Amygdala (tissue), 56 donors: Measurements from ENCODE around the gene MICAL2.

Experiments
- DNase-seq, 56 donors: peaks; one replicate each; lab custom pipeline; 2025; lab: John Stamatoyannopoulos, UW

MICAL2 gene

GRCh38 chr11:12276831-12277475, 166.6 kb downstream of the MICAL2 start:
- DNase-seq, result no peak

- no peak for DNase-seq
These were observed 168.6 kb downstream of the MICAL2 start for GRCh38 chr11:12278766-12279671.

GRCh38 chr11:12279672-12280108, 169.3 kb downstream of the MICAL2 start:
- DNase-seq, result no peak

GRCh38 chr11:12280199-12280837, 169.9 kb downstream of the MICAL2 start:
- DNase-seq, result no peak

- no peak for DNase-seq
These were observed 170.6 kb downstream of the MICAL2 start for GRCh38 chr11:12280838-12281565.

GRCh38 chr11:12281571-12282478, 171.4 kb downstream of the MICAL2 start:
- peak in 55 of 56 donors; percentile 9 to 96 (median 66) for DNase-seq

GRCh38 chr11:12282676-12283075, 172.3 kb downstream of the MICAL2 start:
- no peak for DNase-seq

- no peak for DNase-seq
These were observed 174.1 kb downstream of the MICAL2 start for GRCh38 chr11:12284316-12285050.

GRCh38 chr11:12285106-12285505, 174.7 kb downstream of the MICAL2 start:
- no peak for DNase-seq

GRCh38 chr11:12285811-12286222, 175.4 kb downstream of the MICAL2 start:
- DNase-seq, result no peak

GRCh38 chr11:12286606-12287005, 176.2 kb downstream of the MICAL2 start:
- DNase-seq, result no peak

- DNase-seq, result peak in 2 of 56 donors; percentile 12 to 36
These were observed 176.6 kb downstream of the MICAL2 start for GRCh38 chr11:12287009-12287373.

GRCh38 chr11:12287374-12288211, 177.2 kb downstream of the MICAL2 start:
- DNase-seq, result no peak

- peak in 53 of 56 donors; percentile 14 to 84 (median 58) for DNase-seq
These were observed 178.0 kb downstream of the MICAL2 start for GRCh38 chr11:12288212-12288930.

GRCh38 chr11:12288931-12289666, 178.7 kb downstream of the MICAL2 start:
- DNase-seq, result no peak

- no peak for DNase-seq
These were observed 179.5 kb downstream of the MICAL2 start for GRCh38 chr11:12289667-12290476.
